ENCODE results near the gene ATMIN.

Gene ATMIN

DNA sequence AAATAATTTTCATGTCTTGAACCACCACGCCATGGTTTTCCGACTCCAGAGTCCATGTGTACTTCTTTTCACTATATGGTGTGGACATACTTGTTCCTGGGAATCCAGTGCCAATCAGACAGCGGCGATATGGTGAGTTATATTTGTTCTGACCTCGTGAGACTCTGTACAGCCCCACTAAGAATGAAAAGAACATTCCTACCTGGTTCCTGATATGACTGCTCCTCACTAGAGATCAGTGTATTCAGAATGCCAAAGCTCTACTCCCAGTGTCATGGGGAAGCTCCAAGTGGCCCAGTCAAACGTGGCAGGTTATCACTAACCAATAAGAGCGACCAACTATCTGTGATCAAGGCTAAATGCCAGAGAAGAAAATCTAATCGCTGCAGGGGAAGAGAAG lies 35.3 kb downstream of the ATMIN start:
- DNase-seq: no peak

DNA sequence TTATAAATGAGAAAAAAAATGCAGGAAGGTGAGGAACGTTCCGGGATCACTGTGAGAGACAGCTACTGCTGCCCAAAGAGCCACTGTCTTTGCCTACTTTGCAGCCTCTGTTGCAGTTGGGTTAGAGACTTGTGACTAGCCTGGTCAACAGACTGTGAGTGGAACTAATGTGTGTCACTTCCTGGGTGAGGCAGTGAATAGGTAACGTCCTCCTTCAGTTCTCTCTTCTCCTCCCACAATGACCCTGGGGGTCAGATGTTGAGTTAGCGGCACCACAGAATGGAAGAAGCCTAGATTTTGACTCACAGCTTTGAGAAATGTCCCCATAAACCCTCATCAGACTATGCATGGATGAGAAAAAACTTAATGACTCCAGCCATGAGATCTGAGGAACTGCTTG lies 36.2 kb downstream of the ATMIN start:
- no peak for DNase-seq

DNA sequence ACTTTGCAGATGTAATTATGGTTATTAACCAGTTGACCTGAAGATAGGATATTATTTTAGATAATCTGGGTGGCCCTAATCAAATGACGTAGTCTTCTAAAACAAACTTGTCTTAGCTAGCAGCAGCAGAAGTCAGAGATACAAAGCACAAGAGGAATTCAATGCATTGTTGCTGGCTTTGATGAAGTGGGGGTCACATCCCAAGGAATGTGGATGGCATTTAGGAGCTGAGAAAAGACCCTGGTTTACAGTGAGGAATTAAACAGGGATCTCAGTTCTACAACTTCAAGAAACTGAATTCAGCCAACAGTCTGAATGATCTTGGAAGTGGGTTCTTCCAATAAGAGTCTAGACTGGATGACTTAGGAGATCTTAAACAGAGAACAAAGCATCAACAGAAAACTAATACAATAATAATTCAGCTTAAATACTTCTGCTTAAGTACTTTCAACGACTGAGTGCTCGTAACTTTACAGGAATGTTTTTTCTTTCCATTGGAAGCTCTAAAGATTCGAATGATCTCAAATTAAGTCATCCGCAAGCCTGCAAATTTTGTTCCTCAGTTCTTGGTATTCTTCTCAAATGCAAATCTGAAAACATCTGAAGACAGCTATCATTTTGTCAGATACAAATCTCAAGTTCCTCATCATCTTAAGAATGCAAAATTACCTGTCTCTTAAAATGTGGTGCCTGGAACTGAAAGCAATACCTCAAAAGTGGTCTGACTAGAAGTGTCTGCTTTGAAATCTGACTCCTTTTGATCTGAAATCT lies 38.1 kb downstream of the ATMIN start:
- no peak for DNase-seq

GRCh38 chr16:81076566-81077075 lies 41.0 kb downstream of the ATMIN start:
- DNase-seq: peak; percentile 85

DNA sequence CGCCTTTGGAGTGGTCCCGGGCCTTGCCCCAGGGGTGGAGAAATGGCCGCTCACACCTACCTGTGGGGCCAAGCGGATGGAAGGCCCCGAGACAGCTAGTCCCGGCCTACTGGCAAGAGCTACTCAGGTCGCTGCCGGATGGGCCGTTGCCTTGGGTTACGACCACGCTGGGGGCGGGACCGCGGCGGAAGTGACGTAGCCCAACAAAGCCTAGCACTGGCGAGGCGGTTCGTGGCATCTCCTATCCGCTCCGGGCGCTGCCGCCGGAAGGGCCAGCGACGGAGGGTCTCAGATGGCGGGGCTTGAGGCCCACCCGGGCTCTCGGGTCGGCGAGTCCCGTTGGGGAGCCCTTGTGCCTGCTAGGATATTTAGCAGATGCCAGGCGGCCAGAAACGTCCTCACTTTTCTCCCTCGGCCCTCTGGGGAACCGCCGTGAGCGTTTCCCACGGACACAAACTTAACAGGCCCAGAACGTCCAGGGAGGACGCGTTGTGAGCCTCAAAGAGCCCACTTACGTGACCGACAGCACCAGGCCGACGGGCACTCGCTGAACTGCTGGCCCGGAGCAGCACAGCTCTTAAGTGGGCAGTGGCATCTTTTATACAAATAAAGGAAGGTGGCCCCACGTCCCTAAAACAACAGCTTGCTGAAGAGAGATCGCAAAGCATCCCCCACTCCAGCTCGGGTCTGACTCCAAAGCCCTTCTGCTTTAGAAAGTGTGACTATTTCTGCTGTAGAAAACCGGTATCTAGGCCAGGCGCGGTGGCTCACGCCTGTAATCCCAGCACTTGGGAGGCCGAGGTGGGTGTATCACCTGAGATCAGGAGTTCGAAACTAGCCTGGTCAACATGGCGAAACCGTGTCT lies 41.7 kb downstream of the ATMIN start, which contains the start of gene C16orf46:
Gene C16orf46 (minus strand): TSS at position 163 of the 865 bp plus-strand sequence. CDS start 13,283 bp downstream, outside the sequence.
- DNase-seq: peak; percentile 94

DNA sequence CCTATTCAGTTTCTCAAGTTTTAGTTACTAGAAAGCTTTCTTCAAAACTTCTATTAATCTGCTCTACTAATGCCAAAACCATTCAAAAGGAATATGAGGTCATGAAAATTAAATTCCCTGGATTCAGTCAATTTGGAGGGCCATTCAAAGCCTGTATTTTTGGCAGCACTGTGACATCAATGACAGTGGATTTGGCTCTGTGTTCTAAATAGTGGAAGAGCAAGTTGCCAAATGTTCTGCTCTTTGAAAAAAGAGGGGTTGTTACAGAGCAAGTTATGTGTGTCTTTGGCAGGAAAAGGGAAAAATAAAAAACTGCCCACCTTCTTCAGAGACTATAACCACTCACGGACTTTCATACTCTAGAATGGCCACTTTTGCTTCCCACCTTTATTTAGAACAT lies 44.6 kb downstream of the ATMIN start:
- DNase-seq: no peak

DNA sequence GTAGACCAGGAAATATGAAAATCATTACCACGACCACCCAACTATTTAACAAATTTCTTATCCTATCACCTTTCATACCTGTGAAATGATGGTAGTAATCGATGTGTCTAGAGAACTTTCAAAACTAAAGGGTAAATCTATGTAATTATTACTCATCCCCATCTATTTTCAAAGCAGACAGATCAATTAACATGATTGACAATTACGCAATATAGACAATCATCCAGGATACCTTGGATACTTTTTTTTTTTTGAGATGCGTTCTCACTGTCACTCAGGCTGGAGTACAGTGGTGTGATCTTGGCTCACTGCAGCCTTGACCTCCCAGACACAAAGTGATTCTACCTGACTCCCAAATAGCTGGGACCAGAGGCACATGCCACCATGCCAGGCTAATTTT lies 45.4 kb downstream of the ATMIN start:
- DNase-seq: no peak

DNA sequence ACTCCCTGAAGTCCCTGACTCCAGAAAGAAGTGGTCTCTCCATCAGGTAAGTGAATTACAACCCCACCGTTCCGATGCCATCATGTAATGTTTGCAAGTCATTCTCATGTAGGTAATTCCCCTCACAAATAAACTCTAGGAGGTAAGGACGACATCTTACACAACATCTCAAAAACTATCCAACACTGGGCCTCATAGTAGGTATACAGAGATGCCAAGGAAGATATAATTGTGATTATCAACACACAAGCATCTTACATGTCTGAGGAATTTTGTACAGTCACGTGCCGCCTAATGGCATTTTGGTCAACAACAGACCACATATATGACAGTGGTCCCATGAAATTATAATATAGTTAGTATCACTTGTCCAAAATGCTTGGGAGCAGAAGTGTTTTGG lies 53.2 kb downstream of the ATMIN start:
- no peak for DNase-seq

DNA sequence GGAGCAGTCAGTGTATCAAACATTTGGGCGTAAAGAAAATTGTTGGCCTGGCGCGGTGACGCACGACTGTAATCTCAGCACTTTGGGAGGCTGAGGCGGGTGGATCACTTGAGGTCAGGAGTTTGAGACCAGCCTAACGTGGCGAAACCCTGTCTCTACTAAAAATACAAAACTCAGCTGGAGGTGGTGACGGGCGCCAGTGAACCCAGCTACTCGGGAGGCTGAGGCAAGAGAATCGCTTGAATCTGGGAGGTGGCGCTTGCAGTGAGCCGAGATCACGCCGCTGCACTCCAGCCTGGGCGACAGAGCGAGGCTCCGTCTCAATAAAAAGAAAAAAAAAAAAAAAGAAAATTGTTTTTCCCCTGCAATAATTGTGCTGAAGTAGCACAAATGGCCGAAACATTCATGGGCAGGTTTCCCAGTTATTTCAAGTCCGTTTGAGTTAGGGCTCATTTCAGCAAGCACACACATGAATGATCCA lies 59.2 kb downstream of the ATMIN start:
- DNase-seq: no peak

- DNase-seq: no peak
Observed at GRCh38 chr16:81095653-81095952, 60.0 kb downstream of the ATMIN start.

- DNase-seq: peak; percentile 98
Observed at GRCh38 chr16:81095953-81096714, 60.5 kb downstream of the ATMIN start, which contains the start of gene GCSH. TSS of gene GCSH (minus strand) at chr16:81096395. CDS start at chr16:81096278, 117 bp downstream.

DNA sequence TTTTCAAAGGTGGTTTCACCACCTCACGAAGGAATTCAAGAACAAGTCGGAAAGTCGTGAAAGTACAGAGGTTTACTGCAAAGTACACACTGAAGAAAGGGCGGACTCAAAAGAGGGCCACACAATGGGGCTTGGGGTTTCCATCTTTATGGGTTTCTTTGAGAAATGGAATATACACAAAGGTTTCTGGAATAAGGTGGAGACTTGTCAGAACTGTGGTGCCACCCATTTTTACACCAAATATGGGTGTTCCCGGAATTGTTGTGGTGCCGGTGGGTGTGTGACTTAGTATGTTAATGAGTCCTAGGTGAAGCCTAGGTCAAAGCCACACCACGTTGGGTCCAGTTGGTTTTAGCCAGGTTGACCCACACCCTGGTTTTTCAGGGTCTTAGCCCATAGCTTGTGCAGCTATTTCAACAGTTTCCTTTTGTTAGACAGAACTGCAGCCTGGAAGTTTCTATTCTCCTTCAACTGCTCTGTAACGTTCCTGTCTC lies 61.1 kb downstream of the ATMIN start:
- no peak for DNase-seq

Data from fibroblast of skin of right quadriceps (primary cell).